Measurements from ENCODE around the gene KLHL28.
A peak's percentile ranks its signal among the peaks of the same experiment; 100 is the strongest.

KLHL28 gene

DNA sequence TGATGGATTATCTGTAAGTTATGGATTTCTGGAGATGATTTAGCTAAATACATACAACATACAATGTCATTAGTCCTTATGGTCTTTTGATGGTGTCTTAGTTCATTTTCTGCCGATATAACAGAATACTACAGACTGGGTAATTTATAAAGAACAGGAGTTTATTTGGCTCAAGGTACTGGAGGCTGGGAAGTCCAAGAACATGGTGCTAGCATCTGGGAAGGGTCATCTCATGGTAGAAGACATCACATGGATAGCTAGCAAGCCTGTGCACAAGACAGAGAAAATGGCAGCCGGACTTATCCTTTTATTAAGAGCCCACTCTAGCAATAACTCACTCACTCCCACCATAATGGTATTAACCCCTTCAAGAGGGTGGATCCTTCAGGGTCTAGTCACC lies 24.2 kb downstream of the KLHL28 start:
- H3K27ac ChIP-seq (ENCODE audit: insufficient read depth in 1 of 2, low read depth in 1 of 2, low read length in 2 of 2, poor library complexity in 1 of 2, severe bottlenecking in 2 of 2), result no peak overlapping the region
- CTCF ChIA-PET, result no interaction called here
- WGBS (ENCODE audit: insufficient coverage), result 89% methylated on average over 1 of the region's 2 CpGs
- DNase-seq, result no peak
- H3K4me3 ChIP-seq (ENCODE audit: control insufficient read depth in 1 of 7, extremely low read depth in 1 of 7, insufficient read depth in 4 of 7, low read depth in 2 of 7, low read length in 6 of 7), result no peak overlapping the region
- peaks cover 0 to 17% (median 3%) of the 10 kb centered on the region in 5 experiments for H3K9me3 ChIP-seq (ENCODE audit: control extremely low read depth in 1 of 5, control insufficient read depth in 4 of 5, insufficient read depth in 2 of 5, low read depth in 1 of 5, low read length in 4 of 5)
- peaks cover 16 to 53% (median 31%) of the 10 kb centered on the region in 4 experiments for H3K36me3 ChIP-seq (ENCODE audit: control insufficient read depth in 4 of 4, insufficient read depth in 4 of 4, low read length in 3 of 4)
- H3K27me3 ChIP-seq (replicated peaks in 2 of 5; ENCODE audit: control insufficient read depth in 4 of 5, insufficient read depth in 5 of 5, low read length in 4 of 5), result no peaks in the 10 kb centered on the region
- H3K4me1 ChIP-seq (ENCODE audit: control extremely low read depth in 1 of 4, control insufficient read depth in 4 of 4, insufficient read depth in 4 of 4, low read length in 3 of 4), result no peaks in the 10 kb centered on the region
- POLR2A ChIA-PET, result no interaction called here

DNA sequence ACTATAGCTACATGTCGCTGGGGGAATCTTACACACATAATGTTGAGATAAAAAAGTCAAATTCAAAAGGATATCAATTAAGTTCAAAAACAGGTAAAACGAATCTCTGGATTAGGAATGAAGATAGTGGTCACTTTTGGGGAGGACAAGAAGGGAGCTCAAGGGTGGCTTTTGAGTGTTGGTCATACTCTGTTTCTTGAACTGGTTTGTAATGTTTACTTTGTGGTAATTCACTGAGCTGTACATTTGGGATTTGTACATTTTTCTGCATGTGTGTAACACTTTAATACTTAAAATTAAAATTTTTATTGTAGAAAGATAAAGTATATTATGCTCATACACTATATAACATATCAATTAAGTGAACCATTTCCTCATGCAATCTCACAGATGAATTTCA lies 26.6 kb downstream of the KLHL28 start:
- ChIA-PET CTCF (interaction anchor here (2.4 kb wide), 1 partner anchor 22 kb away, joined by 8 read pairs; no protein-coding TSS in a partner anchor), POLR2A (no interaction called here)
- 100% methylated on average over 1 of the region's 2 CpGs for WGBS (ENCODE audit: insufficient coverage)

DNA sequence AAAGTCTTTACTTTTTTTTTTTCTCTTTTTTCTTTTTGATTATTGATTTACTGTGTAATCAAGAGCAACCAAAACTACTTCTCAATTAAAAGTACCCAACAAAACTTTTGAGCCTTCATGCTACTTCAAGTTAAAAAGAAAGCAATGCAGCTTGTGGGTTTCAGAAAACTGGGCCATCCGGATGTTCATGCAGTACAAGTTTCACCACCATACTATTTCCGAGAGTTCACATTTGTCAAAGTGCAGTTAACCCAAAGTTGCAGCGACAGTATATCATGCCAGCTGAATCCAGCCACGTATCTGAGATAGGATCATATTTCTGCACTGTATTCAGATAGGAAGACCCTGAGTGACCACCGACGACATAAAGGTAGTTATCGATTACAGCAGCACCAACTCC lies 33.0 kb downstream of the KLHL28 start:
- POLR2A ChIA-PET, result no interaction called here
- 100% methylated on average over 4 of the region's 7 CpGs for WGBS (ENCODE audit: insufficient coverage)
- no peaks in the 10 kb centered on the region for H3K4me1 ChIP-seq (ENCODE audit: control extremely low read depth in 1 of 4, control insufficient read depth in 4 of 4, insufficient read depth in 4 of 4, low read length in 3 of 4)
- no peaks in the 10 kb centered on the region for H3K9me3 ChIP-seq (ENCODE audit: control extremely low read depth in 1 of 5, control insufficient read depth in 4 of 5, insufficient read depth in 2 of 5, low read depth in 1 of 5, low read length in 4 of 5)
- no peak for DNase-seq
- no peak overlapping the region for H3K4me3 ChIP-seq (ENCODE audit: control insufficient read depth in 1 of 7, extremely low read depth in 1 of 7, insufficient read depth in 4 of 7, low read depth in 2 of 7, low read length in 6 of 7)
- CTCF ChIA-PET, result no interaction called here
- H3K36me3 ChIP-seq (ENCODE audit: control insufficient read depth in 4 of 4, insufficient read depth in 4 of 4, low read length in 3 of 4), result peaks cover 2 to 10% (median 5%) of the 10 kb centered on the region in 4 experiments
- H3K27ac ChIP-seq (ENCODE audit: insufficient read depth in 1 of 2, low read depth in 1 of 2, low read length in 2 of 2, poor library complexity in 1 of 2, severe bottlenecking in 2 of 2), result no peak overlapping the region
- no peaks in the 10 kb centered on the region for H3K27me3 ChIP-seq (replicated peaks in 2 of 5; ENCODE audit: control insufficient read depth in 4 of 5, insufficient read depth in 5 of 5, low read length in 4 of 5)

More for the DNA sequence above, 26.6 kb downstream of the KLHL28 start:
- Histone ChIP-seq H3K9me3 (ENCODE audit: control extremely low read depth in 1 of 5, control insufficient read depth in 4 of 5, insufficient read depth in 2 of 5, low read depth in 1 of 5, low read length in 4 of 5) (peaks cover 0 to 17% (median 3%) of the 10 kb centered on the region in 5 experiments), H3K27me3 (replicated peaks in 2 of 5; ENCODE audit: control insufficient read depth in 4 of 5, insufficient read depth in 5 of 5, low read length in 4 of 5) (no peaks in the 10 kb centered on the region), H3K27ac (ENCODE audit: insufficient read depth in 1 of 2, low read depth in 1 of 2, low read length in 2 of 2, poor library complexity in 1 of 2, severe bottlenecking in 2 of 2) (no peak overlapping the region), H3K36me3 (ENCODE audit: control insufficient read depth in 4 of 4, insufficient read depth in 4 of 4, low read length in 3 of 4) (peaks cover 14 to 32% (median 25%) of the 10 kb centered on the region in 4 experiments), H3K4me3 (ENCODE audit: control insufficient read depth in 1 of 7, extremely low read depth in 1 of 7, insufficient read depth in 4 of 7, low read depth in 2 of 7, low read length in 6 of 7) (no peak overlapping the region), H3K4me1 (ENCODE audit: control extremely low read depth in 1 of 4, control insufficient read depth in 4 of 4, insufficient read depth in 4 of 4, low read length in 3 of 4) (no peaks in the 10 kb centered on the region)
- DNase-seq, result no peak

DNA sequence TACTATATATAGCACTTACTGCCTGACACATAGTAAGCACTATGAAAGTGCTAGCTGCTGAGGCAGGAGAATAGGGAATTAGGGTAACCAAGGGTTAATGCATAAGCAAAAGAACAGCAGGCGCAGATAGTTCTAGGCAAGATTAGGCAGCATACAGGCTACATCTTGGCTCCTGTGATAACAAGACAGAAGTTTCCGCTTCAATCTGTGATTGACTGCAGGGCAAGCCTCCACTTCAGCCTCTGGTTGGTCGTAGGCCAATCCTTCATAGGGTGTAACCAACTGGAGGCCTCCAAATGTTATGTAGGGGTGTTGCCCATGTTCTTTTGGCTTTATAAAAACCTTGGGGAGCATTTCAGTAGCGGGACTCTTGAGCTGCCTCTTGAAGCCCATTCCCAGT lies 46.9 kb downstream of the KLHL28 start:
- POLR2A ChIA-PET, result no interaction called here
- Histone ChIP-seq H3K27ac (ENCODE audit: insufficient read depth in 1 of 2, low read depth in 1 of 2, low read length in 2 of 2, poor library complexity in 1 of 2, severe bottlenecking in 2 of 2) (no peak overlapping the region), H3K27me3 (replicated peaks in 2 of 5; ENCODE audit: control insufficient read depth in 4 of 5, insufficient read depth in 5 of 5, low read length in 4 of 5) (peaks cover 2 to 36% (median 14%) of the 10 kb centered on the region in 5 experiments)

GRCh38 chr14:44912041-44912869 lies 49.5 kb downstream of the KLHL28 start:
- peak in 2 of 3 donors; percentile 9 to 33 for DNase-seq
- peaks cover 2 to 42% (median 16%) of the 10 kb centered on the region in 5 experiments for H3K27me3 ChIP-seq (replicated peaks in 2 of 5; ENCODE audit: control insufficient read depth in 4 of 5, insufficient read depth in 5 of 5, low read length in 4 of 5)

More for the DNA sequence above, 46.9 kb downstream of the KLHL28 start:
- CTCF ChIA-PET, result interaction anchor here (1.2 to 4.7 kb wide), 5 partner anchors 21 to 354 kb away, joined by 3 to 21 read pairs (median 18); partner anchors contain the start of genes KLHL28 and TOGARAM1
- Histone ChIP-seq H3K4me3 (ENCODE audit: control insufficient read depth in 1 of 7, extremely low read depth in 1 of 7, insufficient read depth in 4 of 7, low read depth in 2 of 7, low read length in 6 of 7) (no peak overlapping the region), H3K9me3 (ENCODE audit: control extremely low read depth in 1 of 5, control insufficient read depth in 4 of 5, insufficient read depth in 2 of 5, low read depth in 1 of 5, low read length in 4 of 5) (peaks cover 0 to 9% (median 7%) of the 10 kb centered on the region in 5 experiments), H3K36me3 (ENCODE audit: control insufficient read depth in 4 of 4, insufficient read depth in 4 of 4, low read length in 3 of 4) (no peaks in the 10 kb centered on the region), H3K4me1 (ENCODE audit: control extremely low read depth in 1 of 4, control insufficient read depth in 4 of 4, insufficient read depth in 4 of 4, low read length in 3 of 4) (peaks cover 0 to 7% (median 5%) of the 10 kb centered on the region in 4 experiments)
- WGBS (ENCODE audit: insufficient coverage), result 82% methylated on average over 4 of the region's 4 CpGs
- DNase-seq, result peak; percentile 11 to 69 (median 38)

GRCh38 chr14:44910821-44911220 lies 50.9 kb downstream of the KLHL28 start:
- Histone ChIP-seq H3K4me1 (ENCODE audit: control extremely low read depth in 1 of 4, control insufficient read depth in 4 of 4, insufficient read depth in 4 of 4, low read length in 3 of 4) (peaks cover 0 to 7% (median 5%) of the 10 kb centered on the region in 4 experiments), H3K27ac (ENCODE audit: insufficient read depth in 1 of 2, low read depth in 1 of 2, low read length in 2 of 2, poor library complexity in 1 of 2, severe bottlenecking in 2 of 2) (no peak overlapping the region), H3K4me3 (ENCODE audit: control insufficient read depth in 1 of 7, extremely low read depth in 1 of 7, insufficient read depth in 4 of 7, low read depth in 2 of 7, low read length in 6 of 7) (no peak overlapping the region), H3K9me3 (ENCODE audit: control extremely low read depth in 1 of 5, control insufficient read depth in 4 of 5, insufficient read depth in 2 of 5, low read depth in 1 of 5, low read length in 4 of 5) (peaks cover 0 to 9% (median 7%) of the 10 kb centered on the region in 5 experiments), H3K27me3 (replicated peaks in 2 of 5; ENCODE audit: control insufficient read depth in 4 of 5, insufficient read depth in 5 of 5, low read length in 4 of 5) (peaks cover 2 to 42% (median 16%) of the 10 kb centered on the region in 5 experiments), H3K36me3 (ENCODE audit: control insufficient read depth in 4 of 4, insufficient read depth in 4 of 4, low read length in 3 of 4) (no peaks in the 10 kb centered on the region)
- DNase-seq, result no peak
- CTCF ChIA-PET, result interaction anchor here (4.7 kb wide), 1 partner anchor 291 kb away, joined by 20 read pairs; no protein-coding TSS in a partner anchor
- POLR2A ChIA-PET, result no interaction called here
- WGBS (ENCODE audit: insufficient coverage), result 100% methylated on average over 1 of the region's 2 CpGs

More at GRCh38 chr14:44912041-44912869, 49.5 kb downstream of the KLHL28 start:
- ChIA-PET POLR2A (no interaction called here), CTCF (interaction anchor here (0.7 to 4.7 kb wide), 7 partner anchors 13 to 357 kb away, joined by 4 to 21 read pairs (median 8); partner anchors contain the start of genes KLHL28 and TOGARAM1)
- Histone ChIP-seq H3K4me3 (ENCODE audit: control insufficient read depth in 1 of 7, extremely low read depth in 1 of 7, insufficient read depth in 4 of 7, low read depth in 2 of 7, low read length in 6 of 7) (peak overlapping the region in 5 of 7 experiments; percentile 19 to 65 (median 57)), H3K9me3 (ENCODE audit: control extremely low read depth in 1 of 5, control insufficient read depth in 4 of 5, insufficient read depth in 2 of 5, low read depth in 1 of 5, low read length in 4 of 5) (peaks cover 0 to 9% (median 7%) of the 10 kb centered on the region in 5 experiments), H3K36me3 (ENCODE audit: control insufficient read depth in 4 of 4, insufficient read depth in 4 of 4, low read length in 3 of 4) (no peaks in the 10 kb centered on the region), H3K4me1 (ENCODE audit: control extremely low read depth in 1 of 4, control insufficient read depth in 4 of 4, insufficient read depth in 4 of 4, low read length in 3 of 4) (peaks cover 0 to 7% (median 5%) of the 10 kb centered on the region in 4 experiments), H3K27ac (ENCODE audit: insufficient read depth in 1 of 2, low read depth in 1 of 2, low read length in 2 of 2, poor library complexity in 1 of 2, severe bottlenecking in 2 of 2) (no peak overlapping the region)
- WGBS (ENCODE audit: insufficient coverage), result 31% methylated on average over 32 of the region's 69 CpGs

DNA sequence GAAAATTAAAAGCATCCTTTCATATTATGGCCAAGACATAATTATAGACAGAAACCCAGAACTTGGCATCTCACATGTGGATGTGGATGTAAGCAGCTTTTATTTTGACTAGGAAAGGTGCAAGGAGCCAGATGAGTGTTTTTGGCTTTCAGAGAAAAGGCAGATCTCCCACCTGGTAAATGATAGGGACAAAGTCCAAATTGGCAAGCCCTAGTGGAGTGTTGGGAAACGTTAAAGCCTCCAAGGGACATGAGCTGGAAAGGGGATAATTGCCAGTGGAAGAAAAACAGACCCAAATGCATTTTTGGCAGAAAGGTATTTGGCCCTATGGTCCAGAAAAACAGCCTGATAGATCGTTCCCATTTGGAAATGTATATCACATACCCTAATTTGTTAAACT lies 60.1 kb downstream of the KLHL28 start:
- peaks cover 0 to 9% (median 8%) of the 10 kb centered on the region in 4 experiments for H3K4me1 ChIP-seq (ENCODE audit: control extremely low read depth in 1 of 4, control insufficient read depth in 4 of 4, insufficient read depth in 4 of 4, low read length in 3 of 4)
- no peak overlapping the region for H3K27ac ChIP-seq (ENCODE audit: insufficient read depth in 1 of 2, low read depth in 1 of 2, low read length in 2 of 2, poor library complexity in 1 of 2, severe bottlenecking in 2 of 2)
- no peaks in the 10 kb centered on the region for H3K27me3 ChIP-seq (replicated peaks in 2 of 5; ENCODE audit: control insufficient read depth in 4 of 5, insufficient read depth in 5 of 5, low read length in 4 of 5)
- ChIA-PET POLR2A (no interaction called here), CTCF (interaction anchor here (0.6 kb wide), 1 partner anchor 399 kb away, joined by 3 read pairs; no protein-coding TSS in a partner anchor)
- H3K9me3 ChIP-seq (ENCODE audit: control extremely low read depth in 1 of 5, control insufficient read depth in 4 of 5, insufficient read depth in 2 of 5, low read depth in 1 of 5, low read length in 4 of 5), result no peaks in the 10 kb centered on the region
- DNase-seq, result no peak
- H3K36me3 ChIP-seq (ENCODE audit: control insufficient read depth in 4 of 4, insufficient read depth in 4 of 4, low read length in 3 of 4), result peaks cover 0 to 2% (median under 1%) of the 10 kb centered on the region in 4 experiments
- H3K4me3 ChIP-seq (ENCODE audit: control insufficient read depth in 1 of 7, extremely low read depth in 1 of 7, insufficient read depth in 4 of 7, low read depth in 2 of 7, low read length in 6 of 7), result no peak overlapping the region
- 80% methylated on average over 1 of the region's 2 CpGs for WGBS (ENCODE audit: insufficient coverage)
